ENCODE data around the gene ZNF496. TPM values are rescaled to one million over a fixed set of nuclear protein-coding genes. Genes with fewer than 3 reads are reported as not detected.

ZNF496 gene
- total and polyA plus RNA-seq, 11 donors, result 6.2 to 37.9 (median 15.0) TPM

DNA sequence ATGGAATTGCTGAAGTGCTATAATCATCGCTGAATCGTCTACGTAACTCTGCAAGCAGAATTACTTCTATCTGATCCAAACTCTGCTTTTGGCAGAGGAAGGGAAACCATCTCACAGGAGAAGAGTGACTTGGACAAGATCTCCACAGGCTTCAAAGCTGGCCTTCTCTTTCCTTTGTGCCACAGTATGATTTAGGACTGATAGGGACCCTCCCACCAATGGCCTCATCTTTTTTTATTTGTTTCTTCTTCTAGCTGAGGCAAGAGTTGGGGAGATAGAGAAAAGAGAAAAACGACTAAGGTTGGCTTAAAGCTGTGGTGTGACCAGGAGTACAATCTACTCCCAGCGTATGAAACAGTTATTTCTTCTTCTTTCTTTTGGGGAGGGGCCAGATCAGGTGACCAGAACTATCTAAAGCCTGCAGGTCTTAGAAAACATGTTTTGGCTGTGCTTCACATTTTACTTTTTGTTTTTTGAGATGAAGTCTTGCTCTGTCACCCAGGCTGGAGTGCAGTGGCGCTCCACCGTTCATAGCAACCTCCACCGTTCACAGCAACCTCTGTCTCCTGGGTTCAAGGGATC is 35.0 kb downstream of the ZNF496 start:
- WGBS, 4 donors, result 91 to 94% (median 93%) methylated on average over 8 of the region's 8 CpGs
- Histone ChIP-seq H3K9me3 (no peaks in the 10 kb centered on the region), H3K4me3 (no peak overlapping the region), H3K36me3 (peaks cover 0 to 26% (median 23%) of the 10 kb centered on the region in 9 donors), H3K27me3 (peaks cover 0 to 4% (median 0%) of the 10 kb centered on the region in 9 donors), H3K4me1 (no peaks in the 10 kb centered on the region), H3K27ac (no peak overlapping the region)
- no peak for DNase-seq
- ATAC-seq, result no peak
- no peak for TF ChIP-seq POLR2A (IDR thresholded peaks at IDR 0.05)
- TF ChIP-seq, protein P1, sequence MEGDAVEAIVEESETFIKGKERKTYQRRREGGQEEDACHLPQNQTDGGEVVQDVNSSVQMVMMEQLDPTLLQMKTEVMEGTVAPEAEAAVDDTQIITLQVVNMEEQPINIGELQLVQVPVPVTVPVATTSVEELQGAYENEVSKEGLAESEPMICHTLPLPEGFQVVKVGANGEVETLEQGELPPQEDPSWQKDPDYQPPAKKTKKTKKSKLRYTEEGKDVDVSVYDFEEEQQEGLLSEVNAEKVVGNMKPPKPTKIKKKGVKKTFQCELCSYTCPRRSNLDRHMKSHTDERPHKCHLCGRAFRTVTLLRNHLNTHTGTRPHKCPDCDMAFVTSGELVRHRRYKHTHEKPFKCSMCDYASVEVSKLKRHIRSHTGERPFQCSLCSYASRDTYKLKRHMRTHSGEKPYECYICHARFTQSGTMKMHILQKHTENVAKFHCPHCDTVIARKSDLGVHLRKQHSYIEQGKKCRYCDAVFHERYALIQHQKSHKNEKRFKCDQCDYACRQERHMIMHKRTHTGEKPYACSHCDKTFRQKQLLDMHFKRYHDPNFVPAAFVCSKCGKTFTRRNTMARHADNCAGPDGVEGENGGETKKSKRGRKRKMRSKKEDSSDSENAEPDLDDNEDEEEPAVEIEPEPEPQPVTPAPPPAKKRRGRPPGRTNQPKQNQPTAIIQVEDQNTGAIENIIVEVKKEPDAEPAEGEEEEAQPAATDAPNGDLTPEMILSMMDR (IDR thresholded peaks at IDR 0.05), result no peak
- intact Hi-C loops (cut with DNase I), result no loop called here

- Histone ChIP-seq H3K9me3 (no peaks in the 10 kb centered on the region), H3K27me3 (peaks cover 0 to 8% (median 0%) of the 10 kb centered on the region in 9 donors), H3K27ac (no peak overlapping the region), H3K4me1 (no peaks in the 10 kb centered on the region), H3K36me3 (peaks cover 0 to 20% (median 16%) of the 10 kb centered on the region in 9 donors), H3K4me3 (no peak overlapping the region)
- TF ChIP-seq, protein P1 (IDR thresholded peaks at IDR 0.05), result no peak
- no peak for TF ChIP-seq POLR2A (IDR thresholded peaks at IDR 0.05)
- no peak for DNase-seq
- ATAC-seq, result peak in 1 of 4 donors; percentile 33
- intact Hi-C loops (cut with DNase I), result no loop called here
- 27 to 48% (median 33%) methylated on average over 5 of the region's 5 CpGs for whole genome bisulfite sequencing, 4 donors
Measured at GRCh38 chr1:247295746-247296145, 35.9 kb downstream of the ZNF496 start.

DNA sequence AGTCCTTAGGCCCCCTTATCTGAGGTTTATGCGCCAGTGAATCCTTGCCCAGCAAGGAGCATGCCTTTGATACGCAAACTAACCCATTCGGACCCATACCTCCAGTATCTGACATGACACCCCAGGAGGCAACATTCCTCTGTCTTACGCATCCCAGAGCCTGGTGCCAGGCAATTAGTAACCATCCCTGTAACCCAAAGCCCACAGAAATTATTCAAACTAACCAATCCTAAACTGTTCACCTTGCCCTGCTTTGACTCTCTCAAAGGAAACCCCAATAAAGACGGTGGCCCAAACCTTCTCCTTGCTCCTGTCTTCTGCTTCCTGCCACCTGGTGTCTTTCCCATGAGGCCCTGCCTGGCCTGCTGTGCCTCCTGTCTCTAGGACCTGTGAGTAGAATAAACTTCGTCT is 36.4 kb downstream of the ZNF496 start:
- Histone ChIP-seq H3K4me3 (no peak overlapping the region), H3K27ac (no peak overlapping the region), H3K9me3 (no peaks in the 10 kb centered on the region), H3K4me1 (no peaks in the 10 kb centered on the region), H3K36me3 (peaks cover 0 to 15% (median 12%) of the 10 kb centered on the region in 9 donors), H3K27me3 (peaks cover 0 to 8% (median 0%) of the 10 kb centered on the region in 9 donors)
- no peak for TF ChIP-seq POLR2A (IDR thresholded peaks at IDR 0.05)
- TF ChIP-seq, protein P1 (IDR thresholded peaks at IDR 0.05), result no peak
- no peak for DNase-seq
- no peak for ATAC-seq
- WGBS, 4 donors, result 39 to 50% (median 46%) methylated on average over 6 of the region's 6 CpGs
- intact Hi-C loops (cut with DNase I), result no loop called here

- H3K9me3 ChIP-seq, result no peaks in the 10 kb centered on the region
- peaks cover 0 to 8% (median 0%) of the 10 kb centered on the region in 9 donors for H3K27me3 ChIP-seq
- TF ChIP-seq POLR2A (IDR thresholded peaks at IDR 0.05), result no peak
- 87 to 96% (median 88%) methylated on average over 5 of the region's 5 CpGs for WGBS, 4 donors
- DNase-seq, result no peak
- no peaks in the 10 kb centered on the region for H3K4me1 ChIP-seq
- H3K27ac ChIP-seq, result no peak overlapping the region
- intact Hi-C loops (cut with DNase I), result no loop called here
- ATAC-seq, result no peak
- H3K36me3 ChIP-seq, result peaks cover 0 to 9% (median 4%) of the 10 kb centered on the region in 9 donors
- no peak overlapping the region for H3K4me3 ChIP-seq
Measured at GRCh38 chr1:247294282-247294681, 37.4 kb downstream of the ZNF496 start.

GRCh38 chr1:247293047-247293446 is 38.6 kb downstream of the ZNF496 start:
- peak in 1 of 4 donors; percentile 66 for ATAC-seq
- no peak for DNase-seq
- peaks cover 0 to 8% (median 0%) of the 10 kb centered on the region in 9 donors for H3K27me3 ChIP-seq
- no peaks in the 10 kb centered on the region for H3K4me1 ChIP-seq
- no peak overlapping the region for H3K4me3 ChIP-seq
- no peak for TF ChIP-seq POLR2A (IDR thresholded peaks at IDR 0.05)
- TF ChIP-seq, protein P1 (IDR thresholded peaks at IDR 0.05), result no peak
- H3K27ac ChIP-seq, result no peak overlapping the region
- 37 to 60% (median 47%) methylated on average over 7 of the region's 7 CpGs for WGBS, 4 donors
- no peaks in the 10 kb centered on the region for H3K36me3 ChIP-seq
- intact Hi-C loops (cut with DNase I), result no loop called here
- H3K9me3 ChIP-seq, result no peaks in the 10 kb centered on the region
